IPS DF 19.7 (cell line): ENCODE measurements around the gene ELOA.
"Not testable (repeated sequence)": the region's sequence is repeated elsewhere in the genome, so short reads cannot be mapped to it uniquely, and the experiment has no call there.

Source experiments
- DNase-seq: peaks from one replicate; pipeline ENCODE4 v3.0.0-alpha.2; 2013; ENCODE audit warnings: low read depth, low spot score

The ELOA gene

GRCh38 chr1:23800400-23801337 is 57.4 kb downstream of the ELOA start, which contains the start of gene GALE:
GALE (minus strand) TSS chr1:23800754; CDS start chr1:23799007, 1,747 bp downstream.
- no peak for DNase-seq

GRCh38 chr1:23801338-23801748 is 58.1 kb downstream of the ELOA start:
- DNase-seq, result no peak

- no peak for DNase-seq
Observed at GRCh38 chr1:23801876-23802275, 58.6 kb downstream of the ELOA start.

GRCh38 chr1:23802809-23803342 is 59.6 kb downstream of the ELOA start:
- not testable (repeated sequence) for DNase-seq

GRCh38 chr1:23803674-23804073 is 60.4 kb downstream of the ELOA start:
- no peak for DNase-seq

- no peak for DNase-seq
Observed at GRCh38 chr1:23804183-23804835, 61.0 kb downstream of the ELOA start.

- no peak for DNase-seq
Observed at GRCh38 chr1:23805025-23805424, 61.8 kb downstream of the ELOA start.

- DNase-seq, result no peak
Observed at GRCh38 chr1:23806280-23806679, 63.0 kb downstream of the ELOA start.

GRCh38 chr1:23807453-23807852 is 64.2 kb downstream of the ELOA start:
- no peak for DNase-seq

GRCh38 chr1:23809751-23810171 is 66.5 kb downstream of the ELOA start:
- DNase-seq, result no peak

- no peak for DNase-seq
Observed at GRCh38 chr1:23810818-23811540, 67.7 kb downstream of the ELOA start.
